B cell (primary cell): ENCODE results near the gene FRMD4A. TPM values are rescaled to one million over a fixed set of nuclear protein-coding genes. Genes with fewer than 3 reads are reported as not detected.

Experiments used
- ATAC-seq: fragments of 200-7000 bp; cut with Tn5 transposase; one replicate; pipeline ENCODE4 v1.10.0; 2021; ENCODE audit warnings: low read depth, mild to moderate bottlenecking, moderate number of reproducible peaks, moderate library complexity
- CTCF ChIA-PET: fragments of 350-600 bp; sonication (Branson Sonifier 250); formaldehyde crosslinking; loops from one replicate; lab custom pipeline; 2021; ENCODE audit warnings: antibody characterized with exemption, inconsistent platforms; lab: Charles Lee
- POLR2A ChIA-PET: fragments of 350-600 bp; sonication (Branson Sonifier 250); formaldehyde crosslinking; loops from one replicate; lab custom pipeline; 2021; ENCODE audit warnings: antibody characterized with exemption; lab: Charles Lee
- DNase-seq: peaks from one replicate; pipeline ENCODE4 v3.0.0; 2013
- H2AFZ ChIP-seq: 2 replicates; pipeline ENCODE4 v1.6.1; 2012; ENCODE audit warnings: mild to moderate bottlenecking, low read depth, low read length; ENCODE audit not compliant: insufficient read depth, poor library complexity, severe bottlenecking
- H3K27ac ChIP-seq, 2 donors: 1 replicate in 1 of 2; 2 replicates in 1 of 2; pipeline ENCODE4 v1.5.1; 2012 to 2013; ENCODE audit warnings: low read length in 2 of 2, mild to moderate bottlenecking in 2 of 2, moderate library complexity in 1 of 2
- H3K27me3 ChIP-seq, 4 experiments: fragments of 200-600 bp in 1 of 4; sonication (generic) in 1 of 4; replicated peaks in 1 of 4; 1 replicate in 2 of 4; 2 replicates in 2 of 4; pipeline versions ENCODE4 v1.6.1 to v1.7.0; 2013 to 2016; ENCODE audit warnings: low read length in 3 of 4, mild to moderate bottlenecking in 2 of 4, mixed read lengths in 1 of 4, moderate library complexity in 1 of 4; ENCODE audit not compliant: insufficient read depth in 4 of 4, control insufficient read depth in 3 of 4; ENCODE audit errors: control extremely low read depth in 1 of 4
- H3K36me3 ChIP-seq, 2 experiments: replicated peaks in 1 of 2; 1 replicate in 1 of 2; 2 replicates in 1 of 2; pipeline versions ENCODE4 v1.6.1 to v1.7.1; 2013; ENCODE audit warnings: low read length in 1 of 2; ENCODE audit not compliant: insufficient read depth in 2 of 2, control insufficient read depth in 1 of 2; ENCODE audit errors: control extremely low read depth in 1 of 2, extremely low read depth in 1 of 2
- H3K4me1 ChIP-seq, 2 donors: fragments of 200-600 bp in 1 of 2; sonication (generic) in 1 of 2; 1 replicate in 1 of 2; 2 replicates in 1 of 2; pipeline versions ENCODE4 v1.5.1 to v1.6.1; 2013 to 2017; ENCODE audit warnings: low read length in 2 of 2; ENCODE audit not compliant: control insufficient read depth in 2 of 2, insufficient read depth in 2 of 2
- H3K4me2 ChIP-seq: replicated peaks from 2 replicates; pipeline ENCODE3; 2012; ENCODE audit warnings: mild to moderate bottlenecking, low read depth, low read length; ENCODE audit not compliant: poor library complexity, severe bottlenecking
- H3K4me3 ChIP-seq, 5 experiments: fragments of 200-600 bp in 1 of 5; sonication (generic) in 1 of 5; 1 replicate in 3 of 5; 2 replicates in 2 of 5; pipeline versions ENCODE4 v1.5.1 to v1.7.0; 2011 to 2016; ENCODE audit warnings: low read length in 4 of 5, mild to moderate bottlenecking in 4 of 5, low read depth in 2 of 5, control low read depth in 1 of 5, moderate library complexity in 1 of 5; ENCODE audit not compliant: insufficient read depth in 1 of 5; ENCODE audit errors: control extremely low read depth in 1 of 5, extremely low read depth in 1 of 5
- H3K79me2 ChIP-seq: fragments of 200-600 bp; sonication (generic); one replicate; pipeline ENCODE4 v1.6.0; 2016; ENCODE audit warnings: low read length; ENCODE audit not compliant: control insufficient read depth, insufficient read depth
- H3K9ac ChIP-seq: fragments of 200-600 bp; sonication (generic); 2 replicates; pipeline ENCODE4 v1.6.1; 2017; ENCODE audit warnings: mild to moderate bottlenecking, low read length, moderate library complexity
- H3K9me3 ChIP-seq, 3 donors: one replicate each; pipeline versions ENCODE4 v1.6.1 to v1.7.1; 2013; ENCODE audit warnings: low read length in 2 of 3; ENCODE audit not compliant: control insufficient read depth in 2 of 3, insufficient read depth in 1 of 3; ENCODE audit errors: control extremely low read depth in 1 of 3
- H4K20me1 ChIP-seq: 2 replicates; pipeline ENCODE4 v1.6.0; 2012; ENCODE audit warnings: mild to moderate bottlenecking, low read length; ENCODE audit not compliant: insufficient read depth, control insufficient read depth, poor library complexity, severe bottlenecking
- H3K27ac Mint-ChIP-seq: one replicate; pipeline ENCODE4 v1.8.0; 2021; ENCODE audit warnings: mixed read lengths
- H3K27me3 Mint-ChIP-seq: one replicate; pipeline ENCODE4 v1.8.0; 2021; ENCODE audit warnings: mixed read lengths
- H3K4me1 Mint-ChIP-seq: one replicate; pipeline ENCODE4 v1.8.0; 2021; ENCODE audit warnings: mixed read lengths
- H3K4me3 Mint-ChIP-seq: one replicate; pipeline ENCODE4 v1.8.0; 2021; ENCODE audit warnings: mixed read lengths
- H3K9me3 Mint-ChIP-seq: one replicate; pipeline ENCODE4 v1.8.0; 2022; ENCODE audit warnings: mixed read lengths; ENCODE audit not compliant: insufficient read depth
- EZH2 ChIP-seq: IDR thresholded peaks from 2 replicates; pipeline ENCODE4 v1.6.1; 2012; ENCODE audit warnings: borderline replicate concordance, low read depth, mild to moderate bottlenecking, moderate library complexity, low read length; ENCODE audit not compliant: insufficient read depth, poor library complexity, severe bottlenecking
- WGBS: methylation state at CpG from one replicate; pipeline ENCODE4 v1.1.5; 2013; ENCODE audit warnings: missing lambda C conversion rate; ENCODE audit not compliant: insufficient coverage; 5-methylcytosine and 5-hydroxymethylcytosine counted together
- intact Hi-C: fragments of 100-400 bp; cut with micrococcal nuclease; formaldehyde crosslinking; loops from one replicate; pipeline ENCODE4 v1.10.0; 2022
- polyA plus RNA-seq: library from polyadenylated mRNA; depleted of rRNA; stranded (reverse); fragments of >200 nt; gene quantifications from 2 replicates; pipeline ENCODE4 v1.2.3, GENCODE V29; 2012
- total RNA-seq, 2 donors: library from RNA; stranded (reverse); fragments of 120-200 nt in 1 of 2; gene quantifications; 1 replicate in 1 of 2; 2 replicates in 1 of 2; pipeline versions ENCODE4 v1.2.3 to v1.2.4, GENCODE V29; 2013 to 2022
- TF ChIP-seq, protein P1 (sequence below): fragments of 200-600 bp; IDR thresholded peaks from one replicate; pipeline ENCODE4 v1.8.0; 2022; ENCODE audit warnings: antibody characterized with exemption, mild to moderate bottlenecking

FRMD4A gene
- total and polyA plus RNA-seq, 2 donors (not counting 1 experiment from before 2014, with no cell fraction given): 0.76 to 3.4 TPM

DNA sequence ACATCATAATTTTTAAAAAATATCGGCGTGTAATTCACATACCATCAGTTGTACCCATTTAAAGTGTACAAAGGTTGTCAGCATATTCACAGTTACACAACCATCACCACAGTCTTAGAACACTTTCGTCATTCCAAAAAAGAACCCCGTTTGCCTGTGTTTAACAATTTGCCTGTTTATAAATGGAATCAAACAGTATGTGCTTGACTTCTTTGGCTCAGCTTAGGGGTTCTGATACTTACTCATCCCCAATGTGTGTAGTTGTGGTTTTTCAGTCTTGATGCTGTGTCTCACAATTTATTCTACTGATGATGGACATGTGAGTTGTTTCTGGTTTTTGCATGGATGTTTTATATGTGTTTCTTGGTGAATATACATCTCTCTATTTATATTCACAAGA, 693.9 kb downstream of the FRMD4A start:
- no peak for ATAC-seq
- H3K9me3 Mint-ChIP-seq: peaks cover 6% of the 10 kb centered on the region
- TF ChIP-seq EZH2: no peak
- TF ChIP-seq, protein P1, sequence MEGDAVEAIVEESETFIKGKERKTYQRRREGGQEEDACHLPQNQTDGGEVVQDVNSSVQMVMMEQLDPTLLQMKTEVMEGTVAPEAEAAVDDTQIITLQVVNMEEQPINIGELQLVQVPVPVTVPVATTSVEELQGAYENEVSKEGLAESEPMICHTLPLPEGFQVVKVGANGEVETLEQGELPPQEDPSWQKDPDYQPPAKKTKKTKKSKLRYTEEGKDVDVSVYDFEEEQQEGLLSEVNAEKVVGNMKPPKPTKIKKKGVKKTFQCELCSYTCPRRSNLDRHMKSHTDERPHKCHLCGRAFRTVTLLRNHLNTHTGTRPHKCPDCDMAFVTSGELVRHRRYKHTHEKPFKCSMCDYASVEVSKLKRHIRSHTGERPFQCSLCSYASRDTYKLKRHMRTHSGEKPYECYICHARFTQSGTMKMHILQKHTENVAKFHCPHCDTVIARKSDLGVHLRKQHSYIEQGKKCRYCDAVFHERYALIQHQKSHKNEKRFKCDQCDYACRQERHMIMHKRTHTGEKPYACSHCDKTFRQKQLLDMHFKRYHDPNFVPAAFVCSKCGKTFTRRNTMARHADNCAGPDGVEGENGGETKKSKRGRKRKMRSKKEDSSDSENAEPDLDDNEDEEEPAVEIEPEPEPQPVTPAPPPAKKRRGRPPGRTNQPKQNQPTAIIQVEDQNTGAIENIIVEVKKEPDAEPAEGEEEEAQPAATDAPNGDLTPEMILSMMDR: no peak
- Histone ChIP-seq H4K20me1 (no peaks in the 10 kb centered on the region), H3K4me3 (no peak overlapping the region), H3K4me1 (no peaks in the 10 kb centered on the region), H3K4me2 (no peak overlapping the region), H3K9ac (no peak overlapping the region), H3K9me3 (peaks cover 0 to 4% (median 3%) of the 10 kb centered on the region in 3 donors), H3K27me3 (no peaks in the 10 kb centered on the region), H3K79me2 (no peaks in the 10 kb centered on the region), H2AFZ (no peak overlapping the region), H3K36me3 (peaks cover 7 to 11% of the 10 kb centered on the region in 2 experiments), H3K27ac (no peak overlapping the region)
- no peak overlapping the region for H3K27ac Mint-ChIP-seq
- H3K4me3 Mint-ChIP-seq: no peak overlapping the region
- ChIA-PET CTCF (no interaction called here), POLR2A (no interaction called here)
- no peak for DNase-seq
- peaks cover 8% of the 10 kb centered on the region for H3K4me1 Mint-ChIP-seq
- intact Hi-C loops: no loop called here
- WGBS: no CpG with 5 or more reads among the region's 4 CpGs
- no peaks in the 10 kb centered on the region for H3K27me3 Mint-ChIP-seq

DNA sequence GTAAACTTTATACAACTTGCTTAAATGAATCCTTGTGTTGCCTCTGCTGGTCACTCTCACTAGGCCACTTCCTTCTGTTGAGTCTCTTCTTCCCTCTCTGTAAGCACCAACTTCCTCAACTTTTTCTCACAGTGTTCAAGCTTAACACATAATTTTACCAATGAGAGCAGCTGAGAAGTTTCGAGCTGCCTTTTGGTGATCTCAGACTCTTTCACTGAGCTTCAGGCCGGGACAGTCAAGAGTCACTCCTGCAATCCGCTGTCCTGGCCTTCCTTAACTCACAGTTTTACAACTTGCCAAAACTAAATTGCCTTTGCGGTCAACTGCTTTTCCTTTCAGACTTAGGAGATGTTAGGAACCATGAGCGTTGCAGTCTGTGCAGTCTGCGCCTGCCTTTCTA, 696.5 kb downstream of the FRMD4A start:
- no peak overlapping the region for H3K9ac ChIP-seq
- POLR2A ChIA-PET: no interaction called here
- 96% methylated on average over 3 of the region's 6 CpGs for WGBS
- ATAC-seq: no peak
- H3K4me3 ChIP-seq: no peak overlapping the region
- no peaks in the 10 kb centered on the region for H4K20me1 ChIP-seq
- CTCF ChIA-PET: no interaction called here
- no peak overlapping the region for H3K27ac ChIP-seq
- H2AFZ ChIP-seq: no peak overlapping the region
- H3K4me1 ChIP-seq: no peaks in the 10 kb centered on the region
- intact Hi-C loops: no loop called here
- H3K27me3 ChIP-seq: no peaks in the 10 kb centered on the region
- TF ChIP-seq, protein P1: no peak
- TF ChIP-seq EZH2: no peak
- no peak overlapping the region for H3K27ac Mint-ChIP-seq
- H3K4me3 Mint-ChIP-seq: no peak overlapping the region
- peaks cover 8% of the 10 kb centered on the region for H3K4me1 Mint-ChIP-seq
- H3K36me3 ChIP-seq: peaks cover 10 to 12% of the 10 kb centered on the region in 2 experiments
- no peaks in the 10 kb centered on the region for H3K79me2 ChIP-seq
- DNase-seq: no peak
- no peaks in the 10 kb centered on the region for H3K9me3 ChIP-seq
- no peaks in the 10 kb centered on the region for H3K9me3 Mint-ChIP-seq
- H3K4me2 ChIP-seq: no peak overlapping the region
- H3K27me3 Mint-ChIP-seq: no peaks in the 10 kb centered on the region
